ENCODE measurements around the gene RBM38. TPM values are rescaled to one million over a fixed set of nuclear protein-coding genes. Genes with fewer than 3 reads are reported as not detected.

The RBM38 gene
- total RNA-seq, 4 donors from 2014 or later, result 11.0 to 16.0 (median 12.0) TPM

DNA sequence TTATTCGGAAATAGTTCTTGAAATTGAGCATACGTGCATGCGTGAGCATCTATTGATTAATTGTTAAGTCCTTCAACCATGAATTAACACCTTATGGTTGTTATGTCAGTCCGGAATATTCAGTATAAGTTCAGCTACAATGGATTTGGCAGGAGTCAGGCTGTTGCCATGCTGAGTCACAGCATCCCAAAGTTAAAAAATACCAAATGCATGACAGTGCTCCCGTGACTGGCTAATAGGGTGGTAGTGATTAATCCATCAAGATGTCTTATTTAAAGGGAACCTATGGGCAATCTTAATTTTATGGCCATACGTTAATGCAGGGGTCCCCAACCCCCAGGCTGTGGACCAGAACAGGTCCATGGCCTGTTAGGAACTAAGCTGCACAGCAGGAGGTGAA is 29.7 kb upstream of the RBM38 start:
- Histone ChIP-seq H3K36me3 (peaks cover 22 to 31% of the 10 kb centered on the region in 2 donors), H3K4me3 (replicated peaks in 1 of 3) (no peak overlapping the region), H3K27ac (no peak overlapping the region), H3K4me1 (no peaks in the 10 kb centered on the region), H3K9me3 (no peaks in the 10 kb centered on the region), H3K27me3 (no peaks in the 10 kb centered on the region)
- TF ChIP-seq, protein P1, sequence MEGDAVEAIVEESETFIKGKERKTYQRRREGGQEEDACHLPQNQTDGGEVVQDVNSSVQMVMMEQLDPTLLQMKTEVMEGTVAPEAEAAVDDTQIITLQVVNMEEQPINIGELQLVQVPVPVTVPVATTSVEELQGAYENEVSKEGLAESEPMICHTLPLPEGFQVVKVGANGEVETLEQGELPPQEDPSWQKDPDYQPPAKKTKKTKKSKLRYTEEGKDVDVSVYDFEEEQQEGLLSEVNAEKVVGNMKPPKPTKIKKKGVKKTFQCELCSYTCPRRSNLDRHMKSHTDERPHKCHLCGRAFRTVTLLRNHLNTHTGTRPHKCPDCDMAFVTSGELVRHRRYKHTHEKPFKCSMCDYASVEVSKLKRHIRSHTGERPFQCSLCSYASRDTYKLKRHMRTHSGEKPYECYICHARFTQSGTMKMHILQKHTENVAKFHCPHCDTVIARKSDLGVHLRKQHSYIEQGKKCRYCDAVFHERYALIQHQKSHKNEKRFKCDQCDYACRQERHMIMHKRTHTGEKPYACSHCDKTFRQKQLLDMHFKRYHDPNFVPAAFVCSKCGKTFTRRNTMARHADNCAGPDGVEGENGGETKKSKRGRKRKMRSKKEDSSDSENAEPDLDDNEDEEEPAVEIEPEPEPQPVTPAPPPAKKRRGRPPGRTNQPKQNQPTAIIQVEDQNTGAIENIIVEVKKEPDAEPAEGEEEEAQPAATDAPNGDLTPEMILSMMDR (IDR thresholded peaks at IDR 0.05), result no peak
- no peak for DNase-seq
- 91 to 96% methylated on average over 6 of the region's 6 CpGs for WGBS, 2 donors
- intact Hi-C loops (cut with DNase I), result no loop called here

DNA sequence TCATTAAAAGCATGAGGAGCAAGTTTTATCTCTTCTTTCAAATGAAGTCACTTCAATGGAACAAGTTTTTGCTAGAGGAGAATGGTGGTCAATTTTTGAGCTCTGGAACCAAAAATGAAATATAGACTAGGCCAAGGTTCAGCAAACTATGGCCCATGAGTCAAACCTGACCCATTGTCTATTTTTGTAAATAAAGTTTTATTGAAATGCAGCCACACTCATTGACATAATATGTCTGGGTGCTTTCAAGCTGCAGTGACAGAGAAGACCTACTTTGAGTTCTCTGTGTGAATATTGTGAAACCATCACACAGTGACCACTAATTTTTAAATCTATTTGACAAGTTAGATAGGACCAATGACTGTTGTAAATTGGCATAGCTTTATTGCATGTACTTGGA is 26.7 kb upstream of the RBM38 start:
- H3K9me3 ChIP-seq, result no peaks in the 10 kb centered on the region
- H3K27ac ChIP-seq, result no peak overlapping the region
- no peak overlapping the region for H3K4me3 ChIP-seq (replicated peaks in 1 of 3)
- H3K27me3 ChIP-seq, result no peaks in the 10 kb centered on the region
- no peaks in the 10 kb centered on the region for H3K4me1 ChIP-seq
- intact Hi-C loops (cut with DNase I), result no loop called here
- TF ChIP-seq POLR2A (IDR thresholded peaks at IDR 0.05), result no peak
- TF ChIP-seq, protein P1 (IDR thresholded peaks at IDR 0.05), result no peak
- H3K36me3 ChIP-seq, result peaks cover 47 to 55% of the 10 kb centered on the region in 2 donors
- DNase-seq, result no peak

DNA sequence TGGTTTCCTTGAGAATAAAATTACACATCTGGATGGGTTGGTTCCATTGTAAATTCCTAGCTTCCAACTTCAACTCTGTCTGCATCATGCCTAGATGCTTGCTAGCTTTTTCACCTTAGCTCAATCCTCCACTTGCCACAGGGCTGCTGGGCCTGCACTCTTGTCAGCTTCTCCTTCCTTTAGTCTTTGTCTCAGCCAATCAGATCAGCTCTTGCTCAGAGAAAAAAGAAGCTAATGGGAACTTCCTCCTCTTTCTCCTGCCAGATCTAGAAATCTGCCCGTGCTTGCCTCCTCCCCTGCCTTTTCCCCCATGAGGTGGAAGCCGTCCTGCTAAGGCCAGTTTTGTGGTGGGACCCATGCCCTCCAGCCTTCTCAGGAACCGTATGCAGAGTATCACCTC is 21.6 kb upstream of the RBM38 start:
- no peak for DNase-seq
- H3K4me3 ChIP-seq (replicated peaks in 1 of 3), result no peak overlapping the region
- intact Hi-C loops (cut with DNase I), result no loop called here
- TF ChIP-seq, protein P1 (IDR thresholded peaks at IDR 0.05), result no peak
- TF ChIP-seq POLR2A (IDR thresholded peaks at IDR 0.05), result no peak
- no peak overlapping the region for H3K27ac ChIP-seq
- no peaks in the 10 kb centered on the region for H3K4me1 ChIP-seq
- peaks cover 85 to 92% of the 10 kb centered on the region in 2 donors for H3K36me3 ChIP-seq
- no peaks in the 10 kb centered on the region for H3K27me3 ChIP-seq
- no peaks in the 10 kb centered on the region for H3K9me3 ChIP-seq
- WGBS, 2 donors, result 88 to 89% methylated on average over 3 of the region's 3 CpGs

DNA sequence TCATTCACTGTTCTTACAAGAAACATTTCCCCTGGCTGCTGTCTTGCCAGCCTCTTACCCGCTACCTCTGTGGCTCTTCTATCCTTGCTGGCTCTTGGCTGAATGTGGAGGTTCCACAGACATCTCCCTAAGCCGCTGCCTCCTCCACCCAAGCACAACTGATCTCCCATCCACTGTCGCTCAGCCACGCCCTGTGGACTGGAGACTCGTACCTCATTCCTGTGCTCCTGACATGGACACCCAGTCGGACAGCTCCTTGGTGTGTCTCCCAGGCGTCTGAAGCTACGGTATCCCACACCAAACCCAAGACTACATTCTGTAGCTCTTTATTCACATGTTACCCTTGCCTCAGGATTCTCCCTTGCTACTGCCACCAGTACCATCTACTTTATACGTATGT is 20.9 kb upstream of the RBM38 start:
- Histone ChIP-seq H3K27ac (no peak overlapping the region), H3K4me3 (replicated peaks in 1 of 3) (no peak overlapping the region), H3K9me3 (no peaks in the 10 kb centered on the region), H3K27me3 (no peaks in the 10 kb centered on the region), H3K36me3 (peaks cover 92 to 98% of the 10 kb centered on the region in 2 donors), H3K4me1 (no peaks in the 10 kb centered on the region)
- no peak for DNase-seq
- intact Hi-C loops (cut with DNase I), result no loop called here
- 97 to 98% methylated on average over 9 of the region's 9 CpGs for WGBS, 2 donors
- TF ChIP-seq, protein P1 (IDR thresholded peaks at IDR 0.05), result no peak
- TF ChIP-seq POLR2A (IDR thresholded peaks at IDR 0.05), result no peak

DNA sequence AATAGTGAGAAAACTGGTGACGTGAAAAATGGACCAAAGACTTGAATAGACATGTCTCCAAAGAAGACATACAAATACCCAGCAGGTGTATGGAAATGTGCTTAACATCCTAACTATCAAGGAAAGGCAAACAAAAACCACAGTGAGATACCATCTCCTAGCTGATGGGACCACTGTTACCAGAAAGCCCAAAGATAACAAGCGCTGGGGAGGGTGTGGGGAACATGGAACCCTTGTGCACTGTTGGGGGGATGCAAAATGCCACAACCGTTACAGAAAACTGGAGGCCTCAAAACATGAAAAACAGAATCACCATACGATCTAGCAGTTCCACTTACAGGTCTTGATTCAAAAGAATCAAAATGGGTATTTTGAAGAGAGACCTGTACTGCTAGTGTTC is 19.8 kb upstream of the RBM38 start:
- no peak overlapping the region for H3K27ac ChIP-seq

More for the DNA sequence above, 19.8 kb upstream of the RBM38 start:
- Histone ChIP-seq H3K27me3 (no peaks in the 10 kb centered on the region), H3K36me3 (peaks cover 92 to 96% of the 10 kb centered on the region in 2 donors), H3K9me3 (no peaks in the 10 kb centered on the region), H3K4me1 (no peaks in the 10 kb centered on the region), H3K4me3 (replicated peaks in 1 of 3) (no peak overlapping the region)
- intact Hi-C loops (cut with DNase I), result no loop called here
- DNase-seq, result no peak
- 92 to 96% methylated on average over 4 of the region's 4 CpGs for WGBS, 2 donors
- no peak for TF ChIP-seq POLR2A (IDR thresholded peaks at IDR 0.05)
- TF ChIP-seq, protein P1 (IDR thresholded peaks at IDR 0.05), result no peak

Measured in thyroid gland (tissue), 4 donors.